ENCODE measurements around the gene AIMP2. TPM values are rescaled to one million over a fixed set of nuclear protein-coding genes. Genes with fewer than 3 reads are reported as not detected.

The AIMP2 gene
- total RNA-seq, 4 donors from 2014 or later = 39.9 to 72.3 (median 53.4) TPM

GRCh38 chr7:6071406-6071805 is 62.3 kb downstream of the AIMP2 start:
- intact Hi-C loops (cut with DNase I) = no loop called here
- WGBS, 2 donors = 73 to 90% methylated on average over 3 of the region's 3 CpGs

More at GRCh38 chr7:6071406-6071805, 62.3 kb downstream of the AIMP2 start:
- Histone ChIP-seq H3K4me3 (replicated peaks in 1 of 3) (no peak overlapping the region), H3K27me3 (no peaks in the 10 kb centered on the region), H3K9me3 (no peaks in the 10 kb centered on the region), H3K4me1 (no peaks in the 10 kb centered on the region), H3K36me3 (no peaks in the 10 kb centered on the region), H3K27ac (no peak overlapping the region)
- no peak for DNase-seq
- TF ChIP-seq POLR2A (IDR thresholded peaks at IDR 0.05) = no peak
- TF ChIP-seq, protein P1, sequence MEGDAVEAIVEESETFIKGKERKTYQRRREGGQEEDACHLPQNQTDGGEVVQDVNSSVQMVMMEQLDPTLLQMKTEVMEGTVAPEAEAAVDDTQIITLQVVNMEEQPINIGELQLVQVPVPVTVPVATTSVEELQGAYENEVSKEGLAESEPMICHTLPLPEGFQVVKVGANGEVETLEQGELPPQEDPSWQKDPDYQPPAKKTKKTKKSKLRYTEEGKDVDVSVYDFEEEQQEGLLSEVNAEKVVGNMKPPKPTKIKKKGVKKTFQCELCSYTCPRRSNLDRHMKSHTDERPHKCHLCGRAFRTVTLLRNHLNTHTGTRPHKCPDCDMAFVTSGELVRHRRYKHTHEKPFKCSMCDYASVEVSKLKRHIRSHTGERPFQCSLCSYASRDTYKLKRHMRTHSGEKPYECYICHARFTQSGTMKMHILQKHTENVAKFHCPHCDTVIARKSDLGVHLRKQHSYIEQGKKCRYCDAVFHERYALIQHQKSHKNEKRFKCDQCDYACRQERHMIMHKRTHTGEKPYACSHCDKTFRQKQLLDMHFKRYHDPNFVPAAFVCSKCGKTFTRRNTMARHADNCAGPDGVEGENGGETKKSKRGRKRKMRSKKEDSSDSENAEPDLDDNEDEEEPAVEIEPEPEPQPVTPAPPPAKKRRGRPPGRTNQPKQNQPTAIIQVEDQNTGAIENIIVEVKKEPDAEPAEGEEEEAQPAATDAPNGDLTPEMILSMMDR (IDR thresholded peaks at IDR 0.05) = no peak

Small RNA genes lying within 50 kb of the gene (small RNA-seq; reads per million reads assigned to genes)
- gene RF00019 (not detected), gene RNU6-218P (not detected), gene SNORA80D (2.0 reads per million, percentile 56 among the genes with 10 or more reads in this experiment)

Other genes with a start within 250 kb of the AIMP2 start
- gene RNF216, start 227.6 kb upstream of the AIMP2 start, total RNA-seq = 10 to 100 TPM; 35.3 to 60.4 (median 43.8) TPM
- not detected for gene OCM, start 128.5 kb upstream of the AIMP2 start, total RNA-seq
- 10 to 100 TPM; 41.0 to 80.0 (median 59.6) TPM for gene CCZ1, start 110.5 kb upstream of the AIMP2 start, total RNA-seq
- 1 to 10 TPM in 1 of 4 donors, under 1 TPM in 1, not detected in 2; 0.81 to 1.3 TPM for gene RSPH10B, start 38.6 kb upstream of the AIMP2 start, total RNA-seq
- gene PMS2, start 223 bp upstream of the AIMP2 start, total RNA-seq = 10 to 100 TPM; 15.9 to 28.1 (median 18.9) TPM
- gene ANKRD61, start 22.1 kb downstream of the AIMP2 start, total RNA-seq = not detected
- 100 to 1,000 TPM in 3 of 4 donors, 10 to 100 TPM in 1; 55.9 to 307 (median 199) TPM for gene EIF2AK1, start 49.9 kb downstream of the AIMP2 start, total RNA-seq
- 10 to 100 TPM in 3 of 4 donors, 1 to 10 TPM in 1; 9.9 to 14.7 (median 10.6) TPM for gene USP42, start 95.7 kb downstream of the AIMP2 start, total RNA-seq

All from thyroid gland (tissue), 4 donors.